GM18519 (cell line): ENCODE data around the gene CIITA.
"Not testable (repeated sequence)": the region's sequence is repeated elsewhere in the genome, so short reads cannot be mapped to it uniquely, and the experiment has no call there.

Experiments used
- ATAC-seq: cut with Tn5 transposase; IDR thresholded peaks from one replicate; pipeline ENCODE4 v1.9.1; 2021; ENCODE audit warnings: mild to moderate bottlenecking, moderate library complexity; ENCODE audit not compliant: unreplicated experiment, low FRiP score

Gene CIITA

GRCh38 chr16:10916534-10916933, 39.5 kb downstream of the CIITA start:
- no peak for ATAC-seq

GRCh38 chr16:10918294-10919002, 41.4 kb downstream of the CIITA start:
- ATAC-seq, result no peak

DNA sequence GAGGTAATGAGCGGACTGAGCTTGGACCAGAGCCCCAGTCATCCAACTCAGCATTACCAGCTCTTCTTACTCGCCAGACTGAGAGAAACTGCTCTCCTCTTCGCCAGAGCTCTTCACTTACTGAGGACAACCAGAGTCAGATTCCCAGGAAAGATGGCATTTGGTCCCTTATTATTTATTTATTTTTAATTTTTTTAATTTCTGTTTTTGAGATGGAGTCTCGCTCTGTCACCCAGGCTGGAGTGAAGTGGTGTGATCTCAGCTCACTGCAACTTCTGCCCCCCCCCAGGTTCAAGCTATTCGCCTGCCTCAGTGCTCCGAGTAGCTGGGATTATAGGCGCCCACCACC, 42.0 kb downstream of the CIITA start:
- ATAC-seq, result no peak

DNA sequence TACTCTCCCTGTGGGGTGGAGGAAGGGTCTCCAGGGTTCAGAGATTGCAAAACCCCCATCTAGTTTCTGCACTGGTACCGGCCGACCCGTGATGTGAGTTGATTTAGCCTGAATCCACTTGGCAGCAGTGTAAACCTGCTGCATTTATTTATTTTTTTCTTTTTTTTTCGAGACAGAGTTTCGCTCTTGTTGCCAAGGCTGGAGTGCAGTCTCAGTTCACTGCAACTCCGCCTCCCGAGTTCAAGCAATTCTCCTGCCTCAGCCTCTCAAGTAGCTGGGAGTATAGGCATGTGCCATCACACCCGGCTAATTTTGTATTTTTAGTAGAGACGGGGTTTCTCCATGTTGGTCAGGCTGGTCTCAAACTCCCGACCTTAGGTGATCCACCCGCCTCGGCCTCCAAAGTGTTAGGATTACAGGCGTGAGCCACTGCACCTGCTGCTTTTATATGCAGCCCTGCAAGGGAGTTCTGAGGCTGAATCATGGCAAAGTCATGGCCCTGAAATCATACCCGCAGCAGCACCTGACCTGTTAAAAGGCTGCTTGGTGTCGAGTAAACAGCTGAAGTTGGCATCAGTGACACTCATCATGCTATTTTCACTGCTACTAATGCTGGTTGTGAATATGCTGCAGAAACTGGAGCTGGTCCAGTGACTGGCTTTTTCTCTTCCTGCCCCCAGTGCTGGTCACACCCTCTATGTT, 43.9 kb downstream of the CIITA start:
- ATAC-seq, result no peak

GRCh38 chr16:10921536-10922327, 44.7 kb downstream of the CIITA start:
- no peak for ATAC-seq

GRCh38 chr16:10922328-10923145, 45.5 kb downstream of the CIITA start:
- ATAC-seq, result no peak

GRCh38 chr16:10923146-10923649, 46.2 kb downstream of the CIITA start:
- ATAC-seq, result no peak

DNA sequence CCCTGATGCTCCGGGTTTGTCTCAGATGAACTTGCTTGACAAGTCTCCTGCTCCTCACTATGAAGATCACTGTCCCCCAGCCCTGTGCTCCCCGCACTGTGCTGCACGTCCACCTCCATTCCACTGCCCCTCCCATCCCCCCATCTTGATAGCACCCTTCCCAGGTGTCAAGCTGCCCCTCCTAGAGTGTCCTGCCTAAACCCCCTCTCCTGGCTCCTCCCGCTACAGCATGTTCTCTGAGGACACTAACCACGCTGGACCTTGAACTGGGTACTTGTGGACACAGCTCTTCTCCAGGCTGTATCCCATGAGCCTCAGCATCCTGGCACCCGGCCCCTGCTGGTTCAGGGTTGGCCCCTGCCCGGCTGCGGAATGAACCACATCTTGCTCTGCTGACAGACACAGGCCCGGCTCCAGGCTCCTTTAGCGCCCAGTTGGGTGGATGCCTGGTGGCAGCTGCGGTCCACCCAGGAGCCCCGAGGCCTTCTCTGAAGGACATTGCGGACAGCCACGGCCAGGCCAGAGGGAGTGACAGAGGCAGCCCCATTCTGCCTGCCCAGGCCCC, 46.7 kb downstream of the CIITA start:
- no peak for ATAC-seq

- ATAC-seq, result not testable (repeated sequence)
Observed at GRCh38 chr16:10925285-10925684, 48.3 kb downstream of the CIITA start.

- no peak for ATAC-seq
Observed at GRCh38 chr16:10926094-10926493, 49.1 kb downstream of the CIITA start.

GRCh38 chr16:10926867-10927266, 49.9 kb downstream of the CIITA start:
- no peak for ATAC-seq

DNA sequence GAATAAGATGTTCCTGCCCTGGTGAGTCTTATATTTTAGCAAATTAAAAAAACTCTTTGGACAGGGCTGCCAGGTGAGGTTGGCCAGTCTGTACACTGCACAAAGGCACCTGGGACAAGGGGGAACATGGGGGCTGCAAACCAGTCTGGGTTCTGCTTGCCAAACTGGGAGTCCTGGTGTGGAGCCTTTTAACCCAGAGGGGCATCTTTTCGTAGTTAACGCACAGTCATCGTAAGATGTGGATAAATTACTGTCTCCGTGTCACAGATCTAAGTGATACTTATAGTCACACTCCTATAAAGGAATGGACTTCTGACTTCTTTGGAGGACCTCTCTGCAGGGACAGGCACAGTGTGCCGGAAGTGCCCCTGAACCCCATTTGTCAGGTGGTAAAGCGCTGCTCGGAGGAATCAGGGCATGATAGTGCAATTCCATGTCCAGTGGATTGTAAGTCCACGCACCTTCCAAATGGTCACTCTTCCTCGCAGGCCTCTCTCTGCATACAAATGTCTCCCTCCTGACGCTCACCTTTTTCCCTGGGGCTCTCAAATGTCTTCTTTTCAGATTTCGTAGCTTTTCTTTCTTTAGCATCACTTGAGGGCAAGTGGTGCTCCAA, 50.6 kb downstream of the CIITA start:
- no peak for ATAC-seq

GRCh38 chr16:10929097-10929496, 52.1 kb downstream of the CIITA start:
- ATAC-seq, result not testable (repeated sequence)

DNA sequence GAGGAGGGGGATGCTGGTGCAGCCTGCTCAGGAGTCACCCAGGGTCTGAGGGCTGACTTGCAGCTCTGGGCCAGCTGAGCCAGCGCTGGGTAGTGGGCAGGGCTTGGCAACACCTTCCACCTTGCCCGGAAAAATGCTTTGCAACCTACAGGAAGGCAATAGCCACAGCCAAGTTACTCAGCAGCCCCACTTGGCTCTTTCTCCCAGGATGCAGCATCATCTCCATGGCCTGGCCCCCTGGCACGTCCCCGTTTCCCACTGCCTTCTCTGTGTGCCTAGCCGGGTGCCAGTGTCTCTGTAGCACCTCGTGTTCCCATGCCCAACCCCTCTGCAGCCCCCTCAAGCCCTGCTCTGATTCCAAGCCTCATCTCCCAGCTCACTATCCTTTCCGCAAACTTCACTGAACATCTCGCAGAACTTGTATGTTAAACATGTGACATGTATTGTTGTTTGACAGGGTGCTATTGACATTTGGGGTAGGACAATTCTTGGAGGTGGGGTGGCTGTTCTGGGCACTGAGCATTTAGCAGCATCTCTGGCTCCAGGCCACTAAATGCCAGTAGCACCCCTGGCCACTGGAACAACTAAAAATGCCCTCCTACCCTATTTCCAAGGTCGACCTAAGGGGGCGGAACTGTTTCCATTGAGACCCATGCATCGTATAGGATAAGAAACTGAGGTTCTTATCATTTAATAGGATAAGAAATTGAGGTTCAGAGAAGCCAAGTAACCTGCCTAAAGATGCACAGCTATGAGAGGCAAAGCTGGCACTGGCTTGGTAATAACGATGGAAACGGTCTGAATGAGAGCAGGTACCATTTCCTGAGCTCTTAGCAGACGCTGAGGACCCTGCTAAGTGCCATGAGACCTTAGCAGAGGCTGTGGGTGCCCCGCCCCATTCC, 53.1 kb downstream of the CIITA start:
- no peak for ATAC-seq

GRCh38 chr16:10930755-10931093, 53.7 kb downstream of the CIITA start:
- ATAC-seq, result no peak

DNA sequence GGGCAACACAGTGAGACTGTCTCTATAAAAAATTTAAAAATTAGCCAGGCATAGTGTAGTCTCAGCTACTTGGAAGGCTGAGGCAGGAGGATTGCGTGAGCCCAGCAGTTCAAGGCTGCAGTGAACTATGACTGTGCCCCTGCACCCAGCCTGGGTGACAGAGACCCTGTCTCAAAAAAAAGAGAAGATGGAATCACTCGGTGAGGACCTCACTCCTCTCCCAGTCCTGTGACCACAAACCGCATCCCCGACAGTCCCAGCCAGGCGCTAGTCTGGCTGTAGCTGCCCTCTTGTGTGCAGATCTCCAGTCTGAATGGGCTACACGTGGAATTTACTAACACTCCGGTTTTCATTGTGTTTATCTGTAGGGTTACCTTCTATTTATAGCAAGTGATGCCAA, 54.1 kb downstream of the CIITA start:
- no peak for ATAC-seq

DNA sequence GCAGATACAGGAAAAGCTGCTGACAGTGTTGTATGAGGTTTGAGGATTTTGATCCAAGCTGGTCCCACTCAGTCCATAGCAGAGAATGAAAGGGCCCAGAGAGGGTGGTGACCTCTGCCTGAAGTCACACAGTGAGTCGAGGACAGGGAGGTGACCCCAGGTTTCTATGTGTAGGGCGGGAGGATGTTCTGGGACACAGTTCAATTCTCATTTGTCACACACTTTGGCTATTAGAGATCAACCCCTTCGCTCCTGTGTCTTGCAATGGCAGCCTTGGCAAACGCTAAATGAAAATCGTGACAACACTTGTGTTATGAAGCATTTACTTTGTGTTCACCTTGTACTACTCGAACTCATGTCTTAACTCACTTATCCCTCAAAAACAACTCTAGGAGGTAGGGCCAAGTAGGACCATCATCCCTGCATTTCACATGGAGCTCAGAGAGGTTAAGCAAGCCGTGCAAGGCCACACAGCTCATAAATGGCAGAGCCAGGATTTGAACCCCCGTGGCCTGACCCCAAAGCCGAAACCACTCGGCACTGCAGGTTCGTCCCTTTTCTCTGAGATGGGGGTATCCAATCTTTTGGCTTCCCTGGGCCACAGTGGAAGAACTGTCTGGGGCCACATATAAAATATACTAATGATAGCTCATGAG, 55.1 kb downstream of the CIITA start:
- no peak for ATAC-seq

DNA sequence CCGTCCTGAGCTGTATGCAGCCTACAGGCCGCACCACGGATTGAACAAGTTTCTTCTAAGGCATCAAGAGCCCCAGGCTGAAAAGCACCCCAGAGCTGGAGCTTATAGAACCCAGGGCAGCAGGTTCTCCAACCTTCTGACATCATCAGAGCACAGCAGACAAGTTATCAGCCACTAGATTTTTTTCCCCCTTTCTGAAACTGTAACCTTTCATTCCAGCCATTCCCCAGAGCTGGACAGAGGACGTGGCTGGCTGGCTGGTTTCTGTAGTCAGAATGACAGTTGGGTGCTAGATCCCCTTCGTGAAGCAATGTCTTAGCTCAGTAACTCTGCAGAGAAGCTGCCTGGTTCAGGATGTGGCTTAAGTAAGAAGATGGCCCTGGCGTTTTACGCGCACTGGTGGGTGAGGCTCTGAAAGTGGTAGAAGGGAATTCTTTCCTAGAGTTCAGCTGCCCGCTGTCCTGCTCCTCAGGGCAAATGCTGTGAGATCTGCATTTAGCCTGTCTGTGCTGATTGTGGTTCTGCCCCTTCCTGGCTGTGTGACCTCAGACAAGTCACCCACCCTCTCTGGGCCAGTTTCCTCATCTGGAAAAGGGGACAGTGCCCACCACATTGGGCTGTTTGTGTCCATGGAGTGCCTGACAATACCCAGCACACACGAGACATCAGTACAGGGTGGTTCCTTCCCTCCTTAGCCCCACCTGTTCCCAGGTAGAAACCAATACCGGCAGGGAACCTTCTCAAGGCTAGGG, 56.1 kb downstream of the CIITA start:
- ATAC-seq, result no peak
